Stimulated activated CD4-positive, alpha-beta T cell treated with anti-CD3 and anti-CD28 coated beads, Interleukin-2, amount 100 ng/mL, for 24 hours (primary cell): ENCODE results near the gene ZNF322.

Experiments
- DNase-seq, 2 donors: peaks; one replicate each; pipeline ENCODE4 v3.0.0-alpha.2; 2020

The ZNF322 gene

GRCh38 chr6:26588965-26589364 lies 70.6 kb downstream of the ZNF322 start:
- DNase-seq, result no peak
